ENCODE measurements around the gene TRIM77.
"Not testable (repeated sequence)": the region's sequence is repeated elsewhere in the genome, so short reads cannot be mapped to it uniquely, and the experiment has no call there.

The TRIM77 gene, protein sequence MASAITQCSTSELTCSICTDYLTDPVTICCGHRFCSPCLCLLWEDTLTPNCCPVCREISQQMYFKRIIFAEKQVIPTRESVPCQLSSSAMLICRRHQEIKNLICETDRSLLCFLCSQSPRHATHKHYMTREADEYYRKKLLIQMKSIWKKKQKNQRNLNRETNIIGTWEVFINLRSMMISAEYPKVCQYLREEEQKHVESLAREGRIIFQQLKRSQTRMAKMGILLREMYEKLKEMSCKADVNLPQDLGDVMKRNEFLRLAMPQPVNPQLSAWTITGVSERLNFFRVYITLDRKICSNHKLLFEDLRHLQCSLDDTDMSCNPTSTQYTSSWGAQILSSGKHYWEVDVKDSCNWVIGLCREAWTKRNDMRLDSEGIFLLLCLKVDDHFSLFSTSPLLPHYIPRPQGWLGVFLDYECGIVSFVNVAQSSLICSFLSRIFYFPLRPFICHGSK

DNA sequence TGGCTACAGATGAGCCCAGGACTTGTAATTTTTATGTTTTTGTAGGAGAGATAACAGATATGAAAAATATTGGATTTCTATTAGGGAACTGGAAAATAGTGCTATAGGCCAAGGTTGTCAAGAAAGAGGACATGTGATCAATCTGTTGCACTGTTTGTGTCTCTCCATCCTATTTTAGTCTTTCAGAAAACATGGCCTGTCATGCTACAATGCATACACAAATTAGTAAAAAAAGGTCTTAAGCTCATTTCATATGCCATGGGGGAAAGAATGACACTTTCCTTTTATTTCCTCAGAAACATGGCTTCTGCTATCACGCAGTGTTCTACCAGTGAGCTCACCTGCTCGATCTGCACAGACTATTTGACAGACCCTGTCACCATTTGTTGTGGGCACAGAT, at the start of gene TRIM77:
Gene TRIM77 (plus strand): TSS at position 301 of the 400 bp plus-strand sequence. CDS start 0 bp downstream, at position 301.
- DNase-seq, result not testable (repeated sequence)

DNA sequence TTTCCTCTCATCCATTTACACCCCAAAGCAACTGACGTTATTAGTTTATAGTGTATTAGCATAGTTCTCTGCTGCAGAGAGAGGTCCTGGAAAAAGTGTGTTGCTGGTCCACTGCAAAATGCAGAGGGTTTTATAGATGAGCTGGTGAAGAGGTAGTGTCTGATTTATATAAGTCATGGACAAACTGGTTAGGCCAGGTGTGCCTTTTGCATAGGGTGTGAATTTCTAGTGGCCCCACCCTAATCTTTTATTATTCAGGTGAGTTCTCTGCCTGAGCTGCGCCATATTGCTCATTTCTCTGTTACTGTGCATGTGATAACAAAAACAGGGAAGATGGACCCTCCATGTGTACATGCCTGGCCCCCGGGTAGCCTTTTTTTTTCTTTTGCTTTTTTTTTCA, 43.1 kb upstream of the TRIM77 start:
- DNase-seq, result no peak

DNA sequence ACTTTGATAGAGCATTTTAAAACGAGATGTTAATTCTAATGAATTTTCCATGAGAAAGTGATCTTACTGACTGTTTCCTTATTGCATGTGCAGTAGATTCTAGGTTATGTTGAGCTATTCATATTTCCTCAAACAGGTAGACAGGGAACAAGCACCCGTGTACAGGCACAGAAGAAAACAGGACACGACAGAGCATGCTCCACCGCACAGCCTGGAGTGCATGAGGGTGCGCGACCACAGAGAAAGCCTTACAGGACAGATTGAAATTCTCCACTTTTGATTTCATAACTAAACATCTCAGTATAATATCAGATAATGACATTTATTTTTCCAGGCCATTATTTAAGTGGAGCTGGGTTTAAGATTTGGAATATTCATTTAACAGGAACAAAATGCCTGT, 41.9 kb upstream of the TRIM77 start:
- DNase-seq, result not testable (repeated sequence)

DNA sequence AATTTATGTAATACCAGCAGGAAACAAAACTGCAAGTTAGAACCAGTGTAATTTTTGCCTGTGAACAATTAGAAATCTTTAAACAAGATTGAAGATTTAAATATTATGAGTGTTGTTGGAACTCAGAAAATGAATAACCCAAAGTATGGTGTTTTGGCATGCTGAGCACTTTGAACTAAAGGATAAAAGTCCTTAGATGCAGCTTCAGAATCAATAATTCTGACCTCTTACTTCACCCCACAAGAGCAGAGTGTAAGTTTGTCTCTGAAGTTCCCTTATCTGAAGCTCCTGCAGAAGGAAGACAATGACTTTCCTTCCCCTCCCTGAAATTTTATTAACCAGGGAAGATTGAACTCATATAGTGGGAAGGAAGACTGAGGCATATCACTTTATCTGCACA, 40.5 kb upstream of the TRIM77 start:
- DNase-seq, result not testable (repeated sequence)

DNA sequence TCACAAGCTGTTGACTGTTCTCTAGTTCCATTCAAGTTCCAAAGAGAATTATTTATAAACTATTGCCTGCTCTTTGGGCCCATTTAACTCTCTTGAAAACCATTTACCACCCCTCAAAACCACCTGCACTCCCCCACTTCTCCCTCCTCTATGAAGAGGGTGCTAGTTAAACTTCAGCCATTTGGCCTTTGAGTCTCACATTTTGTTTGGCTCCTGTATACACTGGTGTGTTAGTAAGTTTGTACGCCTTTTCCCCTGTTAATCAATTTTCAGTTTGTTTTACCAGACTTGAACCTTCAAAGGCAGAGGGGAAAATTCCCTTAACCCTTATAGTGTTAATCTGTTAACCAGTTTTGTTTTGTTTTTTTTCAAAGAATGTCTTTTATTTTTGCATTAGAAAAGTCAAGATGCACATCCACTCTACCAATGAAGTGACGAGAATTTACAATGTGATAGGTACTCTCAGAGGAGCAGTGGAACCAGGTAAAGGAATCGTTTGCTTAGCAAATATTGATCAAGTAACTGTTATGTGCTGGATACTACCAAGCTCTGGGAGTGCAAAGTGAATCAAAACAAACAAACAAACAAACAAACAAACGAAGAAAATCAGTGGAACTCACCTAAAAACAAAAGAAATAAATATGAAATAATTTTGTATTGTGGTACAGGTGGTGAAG, 40.0 kb upstream of the TRIM77 start:
- DNase-seq, result not testable (repeated sequence)

DNA sequence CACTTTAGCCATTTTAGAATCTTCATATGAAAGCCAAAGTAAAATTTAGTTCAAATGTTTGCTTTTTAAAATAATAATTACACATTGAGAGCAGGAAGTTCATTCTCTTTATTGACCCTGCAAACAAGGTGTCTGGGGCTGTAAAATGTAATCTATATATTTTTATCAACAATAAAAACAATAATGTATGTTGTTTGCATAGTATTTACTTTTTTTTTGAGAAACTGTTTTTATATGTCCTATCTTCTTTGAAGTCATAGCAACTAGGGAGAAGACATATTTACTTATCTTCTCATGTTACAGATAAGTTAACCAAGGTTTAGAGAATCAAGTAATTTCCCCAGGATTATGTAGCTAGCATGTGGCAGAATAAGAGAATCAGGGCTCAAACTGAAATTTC, 37.6 kb upstream of the TRIM77 start:
- DNase-seq, result not testable (repeated sequence)

DNA sequence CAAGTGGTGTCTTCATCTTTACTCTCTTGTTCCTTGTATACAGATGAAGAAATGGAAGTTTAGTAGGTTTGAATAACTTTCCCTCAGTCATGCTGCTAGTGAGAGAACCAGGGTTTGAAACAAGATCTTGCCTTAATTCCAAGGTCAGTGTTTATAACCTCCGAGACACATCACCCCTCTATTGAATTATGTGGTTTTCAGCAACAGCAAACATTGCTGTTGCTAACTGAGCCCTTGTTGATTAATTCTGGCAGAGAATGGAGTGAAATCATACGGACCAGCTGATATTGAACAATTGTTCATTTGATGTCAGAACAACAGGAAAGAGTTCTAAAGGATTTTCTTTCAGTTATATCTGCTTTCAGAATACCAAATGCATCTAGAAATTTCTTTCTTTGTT, 36.7 kb upstream of the TRIM77 start:
- not testable (repeated sequence) for DNase-seq

DNA sequence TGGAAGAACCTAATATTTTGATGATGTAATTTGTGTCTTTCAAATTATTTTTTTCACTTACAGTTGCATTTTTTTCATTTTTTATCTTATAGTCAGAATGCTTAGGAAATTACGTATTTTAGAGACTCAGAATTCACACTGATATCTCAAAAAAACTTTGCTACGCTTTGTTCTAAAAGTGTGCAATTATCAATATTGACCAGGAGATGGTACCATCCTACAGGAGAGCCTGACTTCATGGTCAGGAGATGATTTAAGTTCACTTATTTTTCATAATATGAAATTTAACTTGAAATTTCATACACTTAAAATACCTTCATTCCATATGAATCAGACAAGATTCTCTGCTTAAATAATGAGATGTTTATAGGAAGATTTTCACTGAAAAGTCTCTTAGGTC, 34.7 kb upstream of the TRIM77 start:
- not testable (repeated sequence) for DNase-seq

DNA sequence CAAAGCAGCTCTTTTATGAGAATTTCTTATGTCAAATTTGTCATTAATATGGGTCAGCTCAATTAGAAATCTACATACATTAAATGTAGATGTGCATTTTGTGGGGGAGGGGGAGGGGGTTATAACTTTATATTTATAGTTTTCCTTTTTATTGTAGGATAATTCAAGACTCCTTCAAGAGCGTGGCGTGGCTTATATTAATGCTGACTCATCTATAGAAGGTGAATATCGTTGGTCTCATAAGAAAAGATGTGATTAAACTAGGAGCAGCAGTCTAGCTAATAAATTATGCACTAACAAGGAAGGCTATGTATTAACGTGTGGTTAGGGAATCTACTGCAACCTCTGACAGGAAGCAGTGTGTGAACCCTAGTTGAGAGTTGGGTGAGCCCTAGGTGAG, 34.2 kb upstream of the TRIM77 start:
- not testable (repeated sequence) for DNase-seq

DNA sequence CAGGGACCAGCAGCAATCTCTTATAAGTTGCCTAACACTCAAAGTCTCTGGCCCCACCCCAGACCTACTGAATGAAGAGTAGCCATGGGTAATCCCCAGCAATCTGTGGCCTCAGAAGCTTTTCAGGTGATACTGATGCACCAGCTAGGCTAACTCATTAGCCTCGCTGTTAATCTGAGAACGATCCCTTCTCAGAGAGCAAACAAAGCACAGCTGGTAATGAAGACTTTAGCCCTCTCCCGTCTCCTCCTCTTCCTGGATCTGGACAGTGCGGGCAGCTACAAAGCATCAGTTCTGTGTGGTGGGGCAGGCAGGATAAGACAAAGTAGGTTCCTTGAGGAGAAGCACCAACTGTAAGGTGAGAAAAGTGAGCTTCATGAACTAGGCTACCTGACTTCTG, 3.0 kb upstream of the TRIM77 start:
- not testable (repeated sequence) for DNase-seq

DNA sequence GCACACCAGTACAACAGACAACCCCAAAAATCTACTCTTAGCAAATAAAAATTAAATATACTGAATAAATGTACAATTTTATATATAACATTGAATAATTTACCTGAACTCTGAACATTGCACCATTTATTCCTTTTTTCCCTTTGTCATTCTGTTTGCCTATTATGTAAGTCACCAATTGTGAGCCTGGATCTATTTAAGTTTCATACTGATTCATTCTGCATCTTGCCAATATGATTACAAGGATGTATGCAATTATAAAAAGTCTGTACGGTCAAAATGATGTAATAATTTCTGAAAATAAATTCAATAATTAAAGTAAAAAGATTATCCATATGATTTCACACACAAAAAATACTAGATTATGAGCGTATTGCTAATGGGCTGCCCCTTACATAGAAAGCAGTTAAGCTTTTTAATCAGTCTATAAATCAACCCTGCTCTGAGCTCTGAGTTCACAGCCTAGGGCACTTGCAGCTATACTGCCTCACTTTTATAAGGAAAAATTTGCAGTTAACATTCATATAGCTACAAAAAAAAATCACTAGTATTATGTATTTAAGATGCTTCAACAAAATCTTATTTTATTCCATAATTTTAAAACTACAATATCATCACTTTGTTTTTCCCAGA, 14.9 kb downstream of the TRIM77 start:
- DNase-seq, result not testable (repeated sequence)

DNA sequence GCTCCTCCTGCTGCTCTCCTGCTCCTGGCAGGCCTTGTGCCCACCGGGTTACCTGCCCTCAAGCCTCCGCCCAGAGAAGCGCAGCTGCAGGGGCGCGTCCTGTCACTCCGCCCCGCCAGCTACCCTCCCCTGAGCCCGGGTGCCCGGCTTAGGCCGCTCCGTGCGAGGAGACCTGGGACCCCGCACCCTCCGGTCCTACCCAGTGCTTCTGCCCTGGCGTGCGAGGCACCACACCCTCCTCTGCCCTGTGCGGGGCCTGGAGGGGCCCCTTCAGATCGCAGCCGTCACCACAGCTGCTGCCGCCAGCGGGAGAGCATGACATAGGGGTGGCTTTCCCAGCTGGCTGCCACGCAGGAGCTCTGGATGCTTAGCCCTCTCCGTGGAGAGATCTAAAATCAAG, 20.1 kb downstream of the TRIM77 start:
- not testable (repeated sequence) for DNase-seq

DNA sequence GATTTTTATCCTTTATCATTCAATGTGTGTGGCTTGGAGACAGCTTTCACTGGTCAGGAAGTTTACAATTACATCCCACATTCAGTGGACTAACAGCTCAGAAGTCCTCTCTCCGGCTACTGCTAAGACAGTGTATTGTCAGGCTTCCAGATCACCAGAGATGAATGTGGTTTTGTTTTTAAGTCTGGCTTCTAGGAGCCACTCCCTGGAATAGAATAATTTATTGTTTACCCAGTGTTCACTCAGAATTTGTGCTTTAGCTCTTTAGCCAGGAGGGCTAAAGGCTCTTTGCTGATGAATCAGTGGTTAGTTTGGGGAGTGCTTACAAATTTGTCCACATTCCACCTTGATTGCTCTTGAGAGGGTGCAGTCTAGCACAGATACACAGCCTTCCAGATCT, 26.5 kb downstream of the TRIM77 start:
- DNase-seq, result no peak

DNA sequence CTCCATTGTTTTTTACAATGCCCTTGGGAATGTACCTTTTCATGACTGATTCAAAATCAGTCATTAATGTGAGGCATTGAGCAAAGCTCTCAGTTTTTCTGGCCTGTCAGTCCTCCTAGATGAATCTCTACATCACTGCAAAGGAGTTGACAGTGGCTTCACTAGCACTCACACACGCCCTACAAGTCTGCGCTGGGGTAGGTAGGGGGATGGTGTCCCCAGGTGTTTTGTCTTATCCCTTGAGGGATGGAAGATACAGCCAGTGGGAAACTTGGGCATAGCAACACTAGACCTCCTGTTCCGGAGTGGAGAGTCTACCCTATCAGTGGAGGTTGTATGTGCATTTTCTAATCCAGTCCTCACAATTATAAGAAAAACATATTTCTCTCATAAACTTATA, 27.0 kb downstream of the TRIM77 start:
- no peak for DNase-seq

DNA sequence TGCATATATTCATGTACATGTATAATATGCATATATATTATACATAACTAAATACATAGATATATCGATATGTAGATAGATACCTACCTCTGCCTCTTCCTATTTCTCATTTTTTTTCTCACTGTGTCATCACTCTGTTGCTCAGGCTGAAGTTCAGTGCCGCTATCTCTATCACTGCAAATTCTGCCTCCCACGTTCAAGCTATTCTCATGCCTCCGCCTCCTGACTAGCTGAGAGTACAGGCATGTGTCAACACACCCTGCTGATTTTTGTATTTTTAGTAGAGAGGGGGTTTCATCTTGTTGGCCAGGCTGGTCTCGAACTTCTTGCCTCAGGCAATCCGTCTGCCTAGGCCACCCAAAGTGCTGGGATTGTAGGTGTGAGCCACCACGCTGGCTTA, 31.3 kb downstream of the TRIM77 start:
- not testable (repeated sequence) for DNase-seq

DNA sequence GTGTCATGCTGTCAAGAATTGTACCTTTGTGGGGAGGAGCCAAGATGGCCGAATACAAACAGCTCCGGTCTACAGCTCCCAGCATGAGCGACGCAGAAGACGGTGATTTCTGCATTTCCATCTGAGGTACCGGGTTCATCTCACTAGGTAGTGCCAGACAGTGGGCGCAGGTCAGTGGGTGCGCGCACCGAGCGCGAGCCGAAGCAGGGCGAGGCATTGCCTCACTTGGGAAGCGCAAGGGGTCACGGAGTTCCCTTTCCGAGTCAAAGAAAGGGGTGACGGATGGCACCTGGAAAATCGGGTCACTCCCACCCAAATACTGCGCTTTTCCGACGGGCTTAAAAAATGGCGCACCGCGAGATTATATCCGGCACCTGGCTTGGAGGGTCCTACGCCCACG, 34.1 kb downstream of the TRIM77 start:
- DNase-seq, result not testable (repeated sequence)

DNA sequence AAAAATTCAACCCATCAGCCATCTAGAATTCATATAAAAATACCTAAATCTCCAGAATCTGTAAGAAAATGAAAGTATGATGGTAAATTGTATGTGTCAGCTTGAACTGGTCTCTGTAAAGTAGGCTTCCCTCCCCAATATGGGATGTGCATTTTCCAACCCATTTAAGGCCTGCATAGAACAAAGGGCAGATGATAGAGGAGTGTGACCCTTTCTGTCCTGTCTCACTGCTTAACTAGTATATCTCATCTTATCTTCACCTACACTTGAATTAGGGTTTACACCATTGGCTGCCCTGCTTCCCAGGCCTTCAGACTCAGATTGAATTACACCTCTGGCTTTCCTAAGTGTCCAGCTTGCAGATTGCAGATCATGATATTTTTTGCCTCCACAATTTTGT, 40.7 kb downstream of the TRIM77 start:
- not testable (repeated sequence) for DNase-seq

All from NCI-H1092 (cell line).